MCF 10A (cell line): Measurements from ENCODE around the gene RASL11B. TPM values are rescaled to one million over a fixed set of nuclear protein-coding genes. Genes with fewer than 3 reads are reported as not detected.

ENCODE experiments used
- BruUV-seq: library from RNA; stranded (reverse); fragments of 400-500 nt; replicated peaks from 2 replicates; lab custom pipeline; 2021; lab: Mats Ljungman, UMichigan
- CTCF ChIA-PET: fragments of 300-600 bp; sonication (Branson Sonifier 250); formaldehyde crosslinking; extraction: SDS; loops from one replicate; lab custom pipeline; 2021; ENCODE audit warnings: antibody characterized with exemption, inconsistent platforms; lab: Yijun Ruan, JAX
- POLR2A ChIA-PET: fragments of 300-600, 350-650 bp; sonication (Branson Sonifier 250); formaldehyde crosslinking; extraction: SDS; loops from one replicate; lab custom pipeline; 2020; ENCODE audit warnings: antibody characterized with exemption, inconsistent platforms; lab: Yijun Ruan, JAX
- DNase-seq: peaks from one replicate; pipeline ENCODE4 v3.0.0-alpha.2; 2018; ENCODE audit not compliant: unreplicated experiment
- H3K27ac Mint-ChIP-seq: one replicate; pipeline ENCODE4 v1.8.0; 2022; ENCODE audit warnings: mild to moderate bottlenecking, low read depth, mixed read lengths; ENCODE audit not compliant: unreplicated experiment
- H3K27me3 Mint-ChIP-seq: one replicate; pipeline ENCODE4 v1.8.0; 2022; ENCODE audit warnings: mixed read lengths; ENCODE audit not compliant: insufficient read depth, unreplicated experiment
- H3K36me3 Mint-ChIP-seq: one replicate; pipeline ENCODE4 v1.8.0; 2022; ENCODE audit warnings: mild to moderate bottlenecking, moderate library complexity, mixed read lengths; ENCODE audit not compliant: insufficient read depth, unreplicated experiment
- H3K4me1 Mint-ChIP-seq: one replicate; pipeline ENCODE4 v1.8.0; 2022; ENCODE audit warnings: mixed read lengths; ENCODE audit not compliant: insufficient read depth, unreplicated experiment
- H3K4me3 Mint-ChIP-seq: one replicate; pipeline ENCODE4 v1.8.0; 2022; ENCODE audit warnings: mild to moderate bottlenecking, moderate library complexity, mixed read lengths; ENCODE audit not compliant: unreplicated experiment
- H3K9me3 Mint-ChIP-seq: one replicate; pipeline ENCODE4 v1.8.0; 2022; ENCODE audit warnings: mixed read lengths; ENCODE audit not compliant: unreplicated experiment
- CTCF ChIP-seq: fragments of 200-600 bp; IDR thresholded peaks from one replicate; pipeline ENCODE4 v1.8.0; 2022; ENCODE audit warnings: antibody characterized with exemption, mild to moderate bottlenecking; ENCODE audit not compliant: unreplicated experiment
- intact Hi-C: fragments of 100-400 bp; cut with micrococcal nuclease; formaldehyde crosslinking; loops from 2 replicates; pipeline ENCODE4 v1.14.1; 2022
- total RNA-seq: library from RNA; stranded (reverse); gene quantifications from 2 replicates; pipeline ENCODE4 v1.2.3, GENCODE V29; 2022

Gene RASL11B
- total RNA-seq, 1 experiment from 2014 or later: 2.6 TPM

GRCh38 chr4:52869196-52869595, 7.1 kb downstream of the RASL11B start:
- ChIA-PET CTCF (interaction anchor here (0.7 kb wide), 1 partner anchor 493 kb away, joined by 3 read pairs; no protein-coding TSS in a partner anchor), POLR2A (no interaction called here)
- intact Hi-C loops: no loop called here
- Mint-ChIP-seq H3K27me3 (no peaks in the 10 kb centered on the region), H3K9me3 (no peaks in the 10 kb centered on the region), H3K4me3 (no peak overlapping the region), H3K36me3 (peaks cover 47% of the 10 kb centered on the region), H3K4me1 (peaks cover 10% of the 10 kb centered on the region), H3K27ac (no peak overlapping the region)
- no peak for DNase-seq
- no TSS peak for BruUV-seq
- TF ChIP-seq CTCF: no peak

GRCh38 chr4:52869656-52870055, 7.5 kb downstream of the RASL11B start:
- ChIA-PET CTCF (interaction anchor here (0.7 kb wide), 1 partner anchor 493 kb away, joined by 3 read pairs; no protein-coding TSS in a partner anchor), POLR2A (no interaction called here)
- Mint-ChIP-seq H3K4me1 (peaks cover 5% of the 10 kb centered on the region), H3K4me3 (no peak overlapping the region), H3K9me3 (no peaks in the 10 kb centered on the region), H3K36me3 (peaks cover 43% of the 10 kb centered on the region), H3K27ac (no peak overlapping the region), H3K27me3 (no peaks in the 10 kb centered on the region)
- no peak for DNase-seq
- TF ChIP-seq CTCF: no peak
- intact Hi-C loops: no loop called here
- no TSS peak for BruUV-seq

DNA sequence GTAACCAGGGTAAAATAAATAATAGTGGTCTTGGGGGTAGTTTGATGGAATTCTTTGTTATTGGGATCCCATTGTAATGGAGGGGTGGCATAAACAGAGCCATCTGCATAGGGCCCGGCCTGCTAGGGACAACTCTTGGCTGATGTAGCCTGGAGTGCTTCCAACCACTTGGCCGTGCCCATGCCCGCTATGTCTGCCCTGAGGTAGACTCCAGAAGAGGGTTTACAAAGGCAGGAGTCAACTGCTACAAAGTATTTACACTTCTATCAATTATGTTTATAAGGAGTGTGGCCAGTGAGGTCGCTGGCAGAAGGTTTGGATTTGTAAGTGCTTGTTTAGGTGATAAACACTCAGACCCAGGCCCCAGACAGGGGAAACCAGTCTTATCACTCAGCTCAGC, 8.1 kb downstream of the RASL11B start:
- BruUV-seq: no TSS peak

DNA sequence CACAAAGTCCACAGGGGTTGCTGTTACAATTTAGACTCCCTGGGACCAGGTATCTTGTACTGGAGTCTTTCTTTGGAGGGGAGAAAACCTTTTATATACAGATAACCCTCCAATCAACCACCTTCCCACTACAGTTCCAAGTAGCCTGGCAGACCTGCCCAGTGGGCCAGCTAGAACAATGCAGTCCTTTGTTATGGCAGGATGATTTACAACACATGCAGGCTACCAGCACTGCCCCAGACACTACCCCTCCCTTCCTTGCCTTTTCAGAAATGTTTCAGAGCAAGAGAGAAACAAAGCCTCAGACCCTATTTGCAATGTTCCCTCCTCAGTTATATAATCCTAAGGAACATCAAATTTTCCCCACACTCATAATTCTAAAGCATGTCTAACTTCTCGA, 11.1 kb downstream of the RASL11B start:
- ChIA-PET CTCF (interaction anchor here (0.8 kb wide), 1 partner anchor 327 kb away, joined by 4 read pairs; no protein-coding TSS in a partner anchor), POLR2A (no interaction called here)
- Mint-ChIP-seq H3K9me3 (no peaks in the 10 kb centered on the region), H3K36me3 (peaks cover 26% of the 10 kb centered on the region), H3K4me1 (no peaks in the 10 kb centered on the region), H3K4me3 (no peak overlapping the region), H3K27me3 (no peaks in the 10 kb centered on the region), H3K27ac (no peak overlapping the region)
- no TSS peak for BruUV-seq
- no peak for TF ChIP-seq CTCF
- no peak for DNase-seq
- intact Hi-C loops: no loop called here

More for the DNA sequence above, 8.1 kb downstream of the RASL11B start:
- DNase-seq: no peak
- CTCF ChIA-PET: no interaction called here
- Mint-ChIP-seq H3K4me3 (no peak overlapping the region), H3K36me3 (peaks cover 38% of the 10 kb centered on the region), H3K27ac (no peak overlapping the region), H3K27me3 (no peaks in the 10 kb centered on the region), H3K9me3 (no peaks in the 10 kb centered on the region), H3K4me1 (no peaks in the 10 kb centered on the region)
- POLR2A ChIA-PET: no interaction called here
- no peak for TF ChIP-seq CTCF
- intact Hi-C loops: no loop called here
